ENCODE data around the gene PPP6R3. TPM values are rescaled to one million over a fixed set of nuclear protein-coding genes. Genes with fewer than 3 reads are reported as not detected.

Gene PPP6R3
- total and polyA plus RNA-seq, 2 donors (not counting 3 experiments of a cell fraction or from before 2014, with no cell fraction given), result 31.7 to 98.8 TPM

DNA sequence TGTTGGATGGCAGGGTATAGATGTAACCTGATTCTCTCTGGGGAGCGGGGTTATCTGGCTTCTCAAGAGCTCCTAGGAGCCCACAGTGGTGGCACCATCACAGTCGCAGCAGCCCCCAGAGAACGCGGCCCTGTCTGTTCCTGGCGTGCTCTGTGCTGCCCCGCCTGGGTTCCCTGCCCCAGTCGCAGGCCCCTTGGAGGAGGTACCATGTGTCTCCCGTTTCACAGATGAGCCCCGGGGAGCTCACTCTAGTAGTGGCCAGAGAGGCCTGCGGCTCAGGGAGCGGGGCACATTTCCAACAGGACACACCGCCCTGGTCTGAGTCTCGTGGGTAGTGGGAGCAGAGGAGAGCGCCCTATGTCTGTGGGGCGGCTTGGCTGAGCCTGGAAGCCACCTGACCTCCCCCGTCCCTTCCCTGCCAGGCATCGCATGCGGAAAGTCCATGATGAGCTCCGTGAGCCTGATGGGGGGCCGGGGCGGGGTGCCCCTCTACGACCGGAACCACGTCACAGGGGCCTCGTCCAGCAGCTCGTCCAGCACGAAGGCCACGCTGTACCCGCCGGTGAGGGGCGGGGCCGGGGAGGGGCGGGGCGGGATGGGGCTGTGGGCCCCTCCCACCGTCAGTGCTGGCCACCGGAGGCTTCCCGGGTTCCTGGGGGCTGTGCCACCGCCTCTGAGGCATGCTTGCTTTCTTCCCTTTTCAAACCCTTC lies 21.0 kb upstream of the PPP6R3 start:
- BruUV-seq (replicated peaks), result no TSS peak
- dilution Hi-C loops (cut with MboI; ENCODE audit: extremely low pct_ligation_motif_present, low sequenced_read_pairs) (no loop called here), intact Hi-C loops (cut with micrococcal nuclease) (loop anchor here (5.0 kb wide), 2 partner anchors 42 to 57 kb away; no protein-coding TSS in a partner anchor)
- Histone ChIP-seq H2AFZ (ENCODE audit: low read depth, low read length) (no peak overlapping the region), H3K4me3 (replicated peaks in 1 of 3; ENCODE audit: insufficient read depth in 1 of 3, low read depth in 1 of 3, low read length in 3 of 3) (no peak overlapping the region), H4K20me1 (replicated peaks; ENCODE audit: control insufficient read depth, extremely low read depth, insufficient read depth, low read length) (no peaks in the 10 kb centered on the region), H3K27me3 (ENCODE audit: control insufficient read depth in 2 of 2, insufficient read depth in 2 of 2, low read length in 2 of 2) (no peaks in the 10 kb centered on the region), H3K79me2 (ENCODE audit: control insufficient read depth, insufficient read depth, low read length) (no peaks in the 10 kb centered on the region), H3K27ac (ENCODE audit: insufficient read depth, low read depth, low read length) (no peak overlapping the region), H3K9ac (replicated peaks; ENCODE audit: extremely low read depth, insufficient read depth, low read length) (no peak overlapping the region), H3K4me2 (ENCODE audit: insufficient read depth, low read length) (no peak overlapping the region), H3K4me1 (ENCODE audit: control insufficient read depth, extremely low read depth, insufficient read depth, low read length) (peaks cover 16% of the 10 kb centered on the region), H3K9me1 (replicated peaks; ENCODE audit: control insufficient read depth, extremely low read depth, insufficient read depth, low read length) (no peaks in the 10 kb centered on the region), H3K9me3 (replicated peaks; ENCODE audit: control insufficient read depth, insufficient read depth, low read length) (no peaks in the 10 kb centered on the region), H3K36me3 (ENCODE audit: control insufficient read depth in 2 of 2, extremely low read depth in 1 of 2, insufficient read depth in 2 of 2, low read length in 2 of 2) (peaks cover 0 to 32% of the 10 kb centered on the region in 2 experiments)
- TF ChIP-seq, protein P1, sequence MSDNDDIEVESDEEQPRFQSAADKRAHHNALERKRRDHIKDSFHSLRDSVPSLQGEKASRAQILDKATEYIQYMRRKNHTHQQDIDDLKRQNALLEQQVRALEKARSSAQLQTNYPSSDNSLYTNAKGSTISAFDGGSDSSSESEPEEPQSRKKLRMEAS (IDR thresholded peaks at IDR 0.05; ENCODE audit: insufficient read depth, insufficient read length), result no peak
- no peak for TF ChIP-seq GATA2 (IDR thresholded peaks at IDR 0.05; ENCODE audit: insufficient read depth, insufficient read length, low read depth, low read length)
- TF ChIP-seq JUN (IDR thresholded peaks at IDR 0.05; ENCODE audit: borderline replicate concordance, insufficient read depth, insufficient read length, low read depth), result no peak
- no peak for TF ChIP-seq POLR2A (IDR thresholded peaks at IDR 0.05; ENCODE audit: low read depth, low read length)
- TF ChIP-seq MYC (IDR thresholded peaks at IDR 0.05; ENCODE audit: low read depth, low read length), result no peak
- TF ChIP-seq, protein P2, sequence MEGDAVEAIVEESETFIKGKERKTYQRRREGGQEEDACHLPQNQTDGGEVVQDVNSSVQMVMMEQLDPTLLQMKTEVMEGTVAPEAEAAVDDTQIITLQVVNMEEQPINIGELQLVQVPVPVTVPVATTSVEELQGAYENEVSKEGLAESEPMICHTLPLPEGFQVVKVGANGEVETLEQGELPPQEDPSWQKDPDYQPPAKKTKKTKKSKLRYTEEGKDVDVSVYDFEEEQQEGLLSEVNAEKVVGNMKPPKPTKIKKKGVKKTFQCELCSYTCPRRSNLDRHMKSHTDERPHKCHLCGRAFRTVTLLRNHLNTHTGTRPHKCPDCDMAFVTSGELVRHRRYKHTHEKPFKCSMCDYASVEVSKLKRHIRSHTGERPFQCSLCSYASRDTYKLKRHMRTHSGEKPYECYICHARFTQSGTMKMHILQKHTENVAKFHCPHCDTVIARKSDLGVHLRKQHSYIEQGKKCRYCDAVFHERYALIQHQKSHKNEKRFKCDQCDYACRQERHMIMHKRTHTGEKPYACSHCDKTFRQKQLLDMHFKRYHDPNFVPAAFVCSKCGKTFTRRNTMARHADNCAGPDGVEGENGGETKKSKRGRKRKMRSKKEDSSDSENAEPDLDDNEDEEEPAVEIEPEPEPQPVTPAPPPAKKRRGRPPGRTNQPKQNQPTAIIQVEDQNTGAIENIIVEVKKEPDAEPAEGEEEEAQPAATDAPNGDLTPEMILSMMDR (IDR thresholded peaks at IDR 0.05; ENCODE audit: extremely low read depth in 1 of 2, insufficient read depth in 1 of 2, low read depth in 1 of 2, low read length in 2 of 2), result no peak
- TF ChIP-seq FOS (IDR thresholded peaks at IDR 0.05; ENCODE audit: borderline replicate concordance, insufficient read depth, low read length), result no peak
- no peak for TF ChIP-seq POLR2AphosphoS5 (IDR thresholded peaks at IDR 0.05; ENCODE audit: insufficient read depth, low read depth, low read length)
- no peak for TF ChIP-seq EZH2 (IDR thresholded peaks at IDR 0.05; ENCODE audit: borderline replicate concordance, low read depth, low read length, severe bottlenecking)
- POLR2A ChIA-PET, result no interaction called here
- no peak for FAIRE-seq
- CTCF ChIA-PET, result interaction anchor here (0.8 to 1.4 kb wide), 3 partner anchors 25 to 182 kb away, joined by 3 to 4 read pairs (median 3); no protein-coding TSS in a partner anchor
- no peak for DNase-seq (ENCODE audit: low read depth, low spot score)

Measured in endothelial cell of umbilical vein (primary cell).